B cell (primary cell): Measurements from ENCODE around the gene HMGN4. TPM values are rescaled to one million over a fixed set of nuclear protein-coding genes. Genes with fewer than 3 reads are reported as not detected.

Experiments
- ATAC-seq: fragments of 200-7000 bp; cut with Tn5 transposase; one replicate; pipeline ENCODE4 v1.10.0; 2021; ENCODE audit warnings: low read depth, mild to moderate bottlenecking, moderate number of reproducible peaks, moderate library complexity
- CTCF ChIA-PET: fragments of 350-600 bp; sonication (Branson Sonifier 250); formaldehyde crosslinking; loops from one replicate; lab custom pipeline; 2021; ENCODE audit warnings: antibody characterized with exemption, inconsistent platforms; lab: Charles Lee
- POLR2A ChIA-PET: fragments of 350-600 bp; sonication (Branson Sonifier 250); formaldehyde crosslinking; loops from one replicate; lab custom pipeline; 2021; ENCODE audit warnings: antibody characterized with exemption; lab: Charles Lee
- DNase-seq: peaks from one replicate; pipeline ENCODE4 v3.0.0; 2013
- H2AFZ ChIP-seq: 2 replicates; pipeline ENCODE4 v1.6.1; 2012; ENCODE audit warnings: mild to moderate bottlenecking, low read depth, low read length; ENCODE audit not compliant: insufficient read depth, poor library complexity, severe bottlenecking
- H3K27ac ChIP-seq, 2 donors: 1 replicate in 1 of 2; 2 replicates in 1 of 2; pipeline ENCODE4 v1.5.1; 2012 to 2013; ENCODE audit warnings: low read length in 2 of 2, mild to moderate bottlenecking in 2 of 2, moderate library complexity in 1 of 2
- H3K27me3 ChIP-seq, 4 experiments: fragments of 200-600 bp in 1 of 4; sonication (generic) in 1 of 4; replicated peaks in 1 of 4; 1 replicate in 2 of 4; 2 replicates in 2 of 4; pipeline versions ENCODE4 v1.6.1 to v1.7.0; 2013 to 2016; ENCODE audit warnings: low read length in 3 of 4, mild to moderate bottlenecking in 2 of 4, mixed read lengths in 1 of 4, moderate library complexity in 1 of 4; ENCODE audit not compliant: insufficient read depth in 4 of 4, control insufficient read depth in 3 of 4; ENCODE audit errors: control extremely low read depth in 1 of 4
- H3K36me3 ChIP-seq, 2 experiments: replicated peaks in 1 of 2; 1 replicate in 1 of 2; 2 replicates in 1 of 2; pipeline versions ENCODE4 v1.6.1 to v1.7.1; 2013; ENCODE audit warnings: low read length in 1 of 2; ENCODE audit not compliant: insufficient read depth in 2 of 2, control insufficient read depth in 1 of 2; ENCODE audit errors: control extremely low read depth in 1 of 2, extremely low read depth in 1 of 2
- H3K4me1 ChIP-seq, 2 donors: fragments of 200-600 bp in 1 of 2; sonication (generic) in 1 of 2; 1 replicate in 1 of 2; 2 replicates in 1 of 2; pipeline versions ENCODE4 v1.5.1 to v1.6.1; 2013 to 2017; ENCODE audit warnings: low read length in 2 of 2; ENCODE audit not compliant: control insufficient read depth in 2 of 2, insufficient read depth in 2 of 2
- H3K4me2 ChIP-seq: replicated peaks from 2 replicates; pipeline ENCODE3; 2012; ENCODE audit warnings: mild to moderate bottlenecking, low read depth, low read length; ENCODE audit not compliant: poor library complexity, severe bottlenecking
- H3K4me3 ChIP-seq, 5 experiments: fragments of 200-600 bp in 1 of 5; sonication (generic) in 1 of 5; 1 replicate in 3 of 5; 2 replicates in 2 of 5; pipeline versions ENCODE4 v1.5.1 to v1.7.0; 2011 to 2016; ENCODE audit warnings: low read length in 4 of 5, mild to moderate bottlenecking in 4 of 5, low read depth in 2 of 5, control low read depth in 1 of 5, moderate library complexity in 1 of 5; ENCODE audit not compliant: insufficient read depth in 1 of 5; ENCODE audit errors: control extremely low read depth in 1 of 5, extremely low read depth in 1 of 5
- H3K79me2 ChIP-seq: fragments of 200-600 bp; sonication (generic); one replicate; pipeline ENCODE4 v1.6.0; 2016; ENCODE audit warnings: low read length; ENCODE audit not compliant: control insufficient read depth, insufficient read depth
- H3K9ac ChIP-seq: fragments of 200-600 bp; sonication (generic); 2 replicates; pipeline ENCODE4 v1.6.1; 2017; ENCODE audit warnings: mild to moderate bottlenecking, low read length, moderate library complexity
- H3K9me3 ChIP-seq, 3 donors: one replicate each; pipeline versions ENCODE4 v1.6.1 to v1.7.1; 2013; ENCODE audit warnings: low read length in 2 of 3; ENCODE audit not compliant: control insufficient read depth in 2 of 3, insufficient read depth in 1 of 3; ENCODE audit errors: control extremely low read depth in 1 of 3
- H4K20me1 ChIP-seq: 2 replicates; pipeline ENCODE4 v1.6.0; 2012; ENCODE audit warnings: mild to moderate bottlenecking, low read length; ENCODE audit not compliant: insufficient read depth, control insufficient read depth, poor library complexity, severe bottlenecking
- H3K27ac Mint-ChIP-seq: one replicate; pipeline ENCODE4 v1.8.0; 2021; ENCODE audit warnings: mixed read lengths
- H3K27me3 Mint-ChIP-seq: one replicate; pipeline ENCODE4 v1.8.0; 2021; ENCODE audit warnings: mixed read lengths
- H3K4me1 Mint-ChIP-seq: one replicate; pipeline ENCODE4 v1.8.0; 2021; ENCODE audit warnings: mixed read lengths
- H3K4me3 Mint-ChIP-seq: one replicate; pipeline ENCODE4 v1.8.0; 2021; ENCODE audit warnings: mixed read lengths
- H3K9me3 Mint-ChIP-seq: one replicate; pipeline ENCODE4 v1.8.0; 2022; ENCODE audit warnings: mixed read lengths; ENCODE audit not compliant: insufficient read depth
- CTCF ChIP-seq: fragments of 200-600 bp; IDR thresholded peaks from one replicate; pipeline ENCODE4 v1.8.0; 2022; ENCODE audit warnings: antibody characterized with exemption, mild to moderate bottlenecking
- EZH2 ChIP-seq: IDR thresholded peaks from 2 replicates; pipeline ENCODE4 v1.6.1; 2012; ENCODE audit warnings: borderline replicate concordance, low read depth, mild to moderate bottlenecking, moderate library complexity, low read length; ENCODE audit not compliant: insufficient read depth, poor library complexity, severe bottlenecking
- WGBS: methylation state at CpG from one replicate; pipeline ENCODE4 v1.1.5; 2013; ENCODE audit warnings: missing lambda C conversion rate; ENCODE audit not compliant: insufficient coverage; 5-methylcytosine and 5-hydroxymethylcytosine counted together
- intact Hi-C: fragments of 100-400 bp; cut with micrococcal nuclease; formaldehyde crosslinking; loops from one replicate; pipeline ENCODE4 v1.10.0; 2022
- polyA plus RNA-seq: library from polyadenylated mRNA; depleted of rRNA; stranded (reverse); fragments of >200 nt; gene quantifications from 2 replicates; pipeline ENCODE4 v1.2.3, GENCODE V29; 2012
- total RNA-seq, 2 donors: library from RNA; stranded (reverse); fragments of 120-200 nt in 1 of 2; gene quantifications; 1 replicate in 1 of 2; 2 replicates in 1 of 2; pipeline versions ENCODE4 v1.2.3 to v1.2.4, GENCODE V29; 2013 to 2022

HMGN4 gene
- total and polyA plus RNA-seq, 2 donors (not counting 1 experiment from before 2014, with no cell fraction given): 37.7 to 81.1 TPM

DNA sequence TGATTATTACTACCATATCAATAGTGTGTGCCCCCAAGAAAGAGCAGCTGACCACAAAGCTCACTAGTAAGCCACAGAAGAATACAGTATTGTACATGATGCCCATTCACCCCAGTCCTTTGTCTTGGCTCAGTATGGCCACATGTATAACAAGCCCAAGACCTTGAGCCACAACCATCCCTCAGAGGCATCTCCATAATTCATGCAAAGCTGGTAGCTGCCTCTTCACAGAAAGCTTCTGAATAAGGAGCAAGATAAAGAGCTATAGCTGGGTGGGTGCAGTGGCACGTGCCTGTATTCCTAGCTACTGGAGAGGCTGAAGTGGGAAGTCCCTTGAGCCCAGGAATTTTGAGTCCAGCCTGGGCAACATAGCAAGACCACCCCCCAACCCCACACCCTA lies 42.9 kb upstream of the HMGN4 start:
- no peaks in the 10 kb centered on the region for H3K9me3 Mint-ChIP-seq
- H3K27ac Mint-ChIP-seq: no peak overlapping the region
- no peak overlapping the region for H3K9ac ChIP-seq
- no peak overlapping the region for H2AFZ ChIP-seq
- no peak overlapping the region for H3K4me3 ChIP-seq
- intact Hi-C loops: loop anchor here (5.0 kb wide), 1 partner anchor 153 kb away; no protein-coding TSS in a partner anchor
- no CpG with 5 or more reads among the region's 1 CpG for WGBS
- H3K36me3 ChIP-seq: no peaks in the 10 kb centered on the region
- DNase-seq (no peak), ATAC-seq (no peak)
- no peaks in the 10 kb centered on the region for H3K79me2 ChIP-seq
- no peaks in the 10 kb centered on the region for H3K27me3 ChIP-seq
- H3K4me2 ChIP-seq: no peak overlapping the region
- CTCF ChIA-PET: interaction anchor here (1.3 kb wide), 1 partner anchor 154 kb away, joined by 3 read pairs; no protein-coding TSS in a partner anchor
- H3K4me1 ChIP-seq: peaks cover 9% of the 10 kb centered on the region in 2 donors
- peaks cover 10% of the 10 kb centered on the region for H3K4me1 Mint-ChIP-seq
- H3K27ac ChIP-seq: no peak overlapping the region
- TF ChIP-seq CTCF: no peak
- TF ChIP-seq EZH2: no peak
- H3K27me3 Mint-ChIP-seq: no peaks in the 10 kb centered on the region
- no peaks in the 10 kb centered on the region for H3K9me3 ChIP-seq
- POLR2A ChIA-PET: no interaction called here
- no peak overlapping the region for H3K4me3 Mint-ChIP-seq
- H4K20me1 ChIP-seq: no peaks in the 10 kb centered on the region

GRCh38 chr6:26497610-26498009 lies 40.6 kb upstream of the HMGN4 start:
- H3K4me1 ChIP-seq: peaks cover 25% of the 10 kb centered on the region in 2 donors
- no peak overlapping the region for H3K27ac ChIP-seq
- Mint-ChIP-seq H3K4me3 (no peak overlapping the region), H3K27me3 (no peaks in the 10 kb centered on the region), H3K9me3 (no peaks in the 10 kb centered on the region), H3K4me1 (peaks cover 26% of the 10 kb centered on the region), H3K27ac (no peak overlapping the region)
- DNase-seq (no peak), ATAC-seq (no peak)
- POLR2A ChIA-PET: interaction anchor here (1.0 kb wide), 1 partner anchor 23 kb away, joined by 4 read pairs; no protein-coding TSS in a partner anchor
- H3K9me3 ChIP-seq: no peaks in the 10 kb centered on the region
- no peak overlapping the region for H3K9ac ChIP-seq
- H3K36me3 ChIP-seq: no peaks in the 10 kb centered on the region
- intact Hi-C loops: loop anchor here (5.0 kb wide), 1 partner anchor 155 kb away; no protein-coding TSS in a partner anchor
- TF ChIP-seq CTCF (no peak), EZH2 (no peak)
- no peaks in the 10 kb centered on the region for H4K20me1 ChIP-seq
- CTCF ChIA-PET: interaction anchor here (0.7 kb wide), 1 partner anchor 13 kb away, joined by 3 read pairs; no protein-coding TSS in a partner anchor
- no peak overlapping the region for H3K4me3 ChIP-seq
- H3K79me2 ChIP-seq: no peaks in the 10 kb centered on the region
- peaks cover 0 to 6% (median 0%) of the 10 kb centered on the region in 4 experiments for H3K27me3 ChIP-seq
- WGBS: no CpG with 5 or more reads among the region's 4 CpGs
- no peak overlapping the region for H2AFZ ChIP-seq
- H3K4me2 ChIP-seq: no peak overlapping the region
